ENCODE results near the gene ARPC5.

ARPC5 gene

DNA sequence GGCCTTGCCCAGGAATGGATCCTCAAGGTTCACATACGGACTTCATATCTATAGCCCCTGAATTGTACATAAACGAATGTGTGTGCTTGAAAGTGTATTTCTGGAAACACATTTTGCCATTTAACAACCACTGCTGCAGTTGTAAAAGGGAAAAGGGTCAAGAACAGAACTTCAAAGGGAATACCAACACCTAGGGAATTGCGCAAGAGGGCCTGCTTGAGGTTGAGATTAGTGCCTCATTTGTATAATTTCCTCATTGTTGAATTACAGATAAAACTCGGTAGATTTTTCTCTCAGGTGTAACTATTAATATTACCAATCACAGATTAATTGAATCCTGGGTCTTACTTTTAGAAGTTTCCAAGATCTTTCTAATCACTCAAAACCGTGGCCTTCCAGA lies 51.4 kb downstream of the ARPC5 start:
- no peak for DNase-seq (ENCODE audit: low read depth)

DNA sequence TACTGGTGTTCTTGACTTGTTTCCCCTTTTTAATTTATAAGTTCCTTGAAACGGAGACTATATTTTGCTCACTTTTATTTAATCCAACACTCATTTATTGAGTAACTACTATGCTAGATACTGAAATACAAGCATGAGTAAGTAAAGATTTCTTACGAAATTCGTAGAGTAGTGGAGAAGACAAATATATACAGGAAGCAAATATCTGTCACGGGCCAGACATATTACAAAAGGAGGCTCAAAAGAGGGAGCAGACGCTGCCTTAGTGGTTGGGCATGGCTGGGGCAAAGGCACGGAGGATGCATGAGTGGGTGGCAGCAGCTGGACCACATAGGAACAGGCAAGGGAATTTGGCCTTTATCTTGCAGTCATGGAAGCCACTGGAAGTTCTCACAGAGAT lies 52.1 kb downstream of the ARPC5 start:
- no peak for DNase-seq (ENCODE audit: low read depth)

DNA sequence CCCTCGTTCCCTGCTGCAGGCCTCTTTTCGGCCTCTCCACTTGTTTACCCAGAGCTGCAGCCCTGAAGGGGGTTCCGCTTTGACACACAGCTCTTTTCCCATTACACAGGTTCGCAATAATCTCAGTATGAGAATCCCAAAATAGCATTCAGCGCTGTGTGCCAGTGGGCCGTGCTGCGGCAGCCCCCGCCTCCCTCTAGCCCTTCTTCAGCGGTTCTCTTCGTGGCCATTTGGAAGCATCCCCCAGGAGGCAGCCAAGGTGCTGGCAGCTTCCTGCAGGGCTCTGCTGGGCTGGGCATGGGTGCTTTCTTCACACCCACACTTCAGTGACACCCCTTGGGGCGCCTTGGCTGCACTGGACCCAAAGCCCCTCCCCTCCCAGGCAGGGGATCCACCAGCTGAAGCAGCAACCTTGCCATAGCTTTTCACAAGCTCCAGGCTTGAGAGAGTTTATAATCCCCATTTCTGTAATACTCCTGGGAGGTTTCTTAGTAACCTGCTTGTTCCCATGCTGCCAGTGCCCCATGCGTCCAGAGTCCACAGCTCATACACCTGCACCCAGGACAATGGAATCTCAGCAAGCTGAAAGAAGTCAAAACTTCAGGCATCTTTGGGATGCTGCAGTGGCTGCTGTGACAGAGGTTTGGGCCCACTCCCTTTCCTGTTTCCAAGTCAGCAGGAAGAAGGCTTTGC lies 53.4 kb downstream of the ARPC5 start:
- DNase-seq (ENCODE audit: low read depth) = no peak

DNA sequence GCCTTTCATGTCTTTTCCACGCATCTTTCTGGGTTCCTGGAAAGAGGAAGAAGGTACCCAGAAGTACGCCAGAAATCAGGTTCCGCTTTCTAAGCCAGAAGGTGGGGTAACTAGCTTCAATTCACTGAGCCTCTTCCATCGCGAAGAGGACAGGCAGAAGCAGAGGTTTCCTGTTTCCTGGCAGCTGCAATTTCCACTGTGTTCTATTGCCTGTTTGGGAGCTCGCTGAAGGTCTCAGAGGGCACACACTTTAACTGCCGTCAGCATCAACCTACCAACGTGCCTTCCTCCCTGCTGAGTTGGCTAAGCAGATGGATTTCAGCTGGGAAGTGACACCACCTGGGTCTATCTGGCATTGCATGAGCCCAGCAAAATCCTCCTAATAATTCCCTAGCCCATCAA lies 55.3 kb downstream of the ARPC5 start:
- DNase-seq (ENCODE audit: low read depth) = no peak

DNA sequence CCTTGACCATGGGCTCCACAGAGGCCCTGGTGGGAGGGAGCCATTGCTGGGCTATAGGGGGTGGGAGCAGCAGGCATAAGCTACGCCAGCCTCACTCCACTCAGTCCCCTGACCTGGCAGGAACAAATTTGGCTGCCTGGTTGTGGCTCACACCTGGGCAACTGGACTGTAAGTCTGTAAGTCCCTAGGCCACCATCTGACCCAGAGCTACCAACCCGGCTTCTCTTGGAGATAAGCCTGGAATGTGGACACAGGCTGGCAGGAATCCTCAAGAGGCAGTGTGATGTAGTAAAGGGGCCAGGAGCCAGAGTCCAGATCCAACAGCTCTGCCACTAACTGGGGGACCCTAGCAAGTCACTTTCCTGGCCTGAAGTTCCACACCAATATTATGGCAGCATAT lies 56.7 kb downstream of the ARPC5 start:
- DNase-seq (ENCODE audit: low read depth) = no peak

DNA sequence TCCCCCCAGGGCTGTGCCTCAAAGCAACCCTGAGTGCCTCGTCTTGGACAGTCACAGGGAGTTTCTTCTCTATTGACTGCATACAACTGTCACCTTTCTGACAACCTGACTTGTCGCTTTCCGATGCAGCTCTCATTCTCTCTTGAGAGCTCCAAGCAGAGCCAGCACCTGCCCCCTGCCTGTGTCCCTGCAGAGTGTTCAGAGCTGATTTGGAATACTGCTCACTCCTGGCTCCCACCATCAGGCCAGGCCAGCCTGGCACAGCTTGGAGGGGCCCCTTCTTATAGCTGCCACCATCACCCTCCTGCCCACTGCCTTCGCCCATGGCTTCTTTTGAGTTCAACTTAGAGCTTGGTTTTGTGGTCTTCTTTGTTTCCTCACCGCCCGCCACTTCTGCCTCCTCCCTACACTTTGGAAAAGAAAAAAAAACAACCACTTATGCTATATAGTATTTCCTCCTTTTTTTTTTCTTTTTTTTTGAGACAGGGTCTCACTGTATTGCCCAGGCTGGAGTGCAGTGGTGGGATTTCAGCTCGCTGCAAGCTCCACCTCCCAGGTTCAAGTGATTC lies 57.6 kb downstream of the ARPC5 start:
- DNase-seq (ENCODE audit: low read depth) = no peak

DNA sequence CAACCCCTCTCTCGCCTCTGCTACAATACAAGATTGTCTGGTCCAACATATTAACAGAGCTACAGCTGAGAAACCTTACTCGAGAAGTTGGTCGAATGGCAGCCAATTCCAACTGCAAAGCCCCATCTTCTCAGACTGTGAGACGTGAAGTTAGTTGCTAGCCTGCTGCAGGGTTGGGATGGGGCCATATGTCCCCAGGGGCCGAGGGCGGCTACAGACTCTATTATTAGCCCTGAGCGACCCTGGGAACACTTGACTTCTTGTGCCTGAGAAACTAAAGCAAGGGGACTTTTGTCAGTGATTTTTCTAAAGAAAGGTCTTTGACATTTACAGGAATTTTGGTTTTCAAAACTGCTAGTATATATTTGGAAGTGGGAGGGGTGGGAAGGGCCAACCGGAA lies 59.0 kb downstream of the ARPC5 start:
- DNase-seq (ENCODE audit: low read depth) = no peak

DNA sequence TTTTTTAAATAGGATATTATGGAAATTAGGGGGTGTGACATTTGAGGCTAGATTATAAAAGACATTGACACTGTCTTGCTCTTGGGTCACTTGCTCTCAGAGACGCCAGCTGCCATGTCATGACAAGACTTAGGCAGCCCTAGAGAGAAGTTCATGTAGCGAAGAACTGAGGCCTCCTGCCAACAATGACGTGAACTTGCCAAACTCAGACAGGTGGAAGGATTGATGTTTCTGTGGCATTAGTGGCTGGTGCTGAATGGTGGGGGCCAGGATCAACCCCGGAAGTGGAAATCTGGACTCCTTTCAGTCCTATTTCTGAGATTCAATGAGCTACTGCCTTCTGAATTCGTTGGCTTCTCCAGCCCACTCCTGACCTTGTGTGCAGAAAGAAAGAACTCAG lies 60.0 kb downstream of the ARPC5 start:
- DNase-seq (ENCODE audit: low read depth) = no peak

DNA sequence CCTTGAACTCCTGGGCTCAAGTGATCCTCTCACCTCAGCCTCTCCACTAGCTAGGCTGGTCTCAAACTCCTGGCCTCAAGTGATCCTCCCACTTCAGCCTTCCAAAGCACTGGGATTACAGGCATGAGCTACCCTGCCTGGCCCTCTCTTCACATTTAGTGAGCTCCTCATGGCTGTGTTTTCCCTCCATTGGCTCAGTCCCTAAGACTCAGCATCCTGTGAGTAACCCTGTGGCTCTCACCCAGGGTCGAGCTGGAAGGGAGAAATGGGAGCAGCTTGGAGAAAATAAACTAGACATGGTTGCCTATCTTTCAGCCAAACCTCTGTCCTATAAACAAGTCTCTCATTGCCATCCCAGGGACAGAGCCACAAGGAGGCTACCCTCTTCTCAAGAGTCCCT lies 62.9 kb downstream of the ARPC5 start:
- DNase-seq (ENCODE audit: low read depth) = no peak

DNA sequence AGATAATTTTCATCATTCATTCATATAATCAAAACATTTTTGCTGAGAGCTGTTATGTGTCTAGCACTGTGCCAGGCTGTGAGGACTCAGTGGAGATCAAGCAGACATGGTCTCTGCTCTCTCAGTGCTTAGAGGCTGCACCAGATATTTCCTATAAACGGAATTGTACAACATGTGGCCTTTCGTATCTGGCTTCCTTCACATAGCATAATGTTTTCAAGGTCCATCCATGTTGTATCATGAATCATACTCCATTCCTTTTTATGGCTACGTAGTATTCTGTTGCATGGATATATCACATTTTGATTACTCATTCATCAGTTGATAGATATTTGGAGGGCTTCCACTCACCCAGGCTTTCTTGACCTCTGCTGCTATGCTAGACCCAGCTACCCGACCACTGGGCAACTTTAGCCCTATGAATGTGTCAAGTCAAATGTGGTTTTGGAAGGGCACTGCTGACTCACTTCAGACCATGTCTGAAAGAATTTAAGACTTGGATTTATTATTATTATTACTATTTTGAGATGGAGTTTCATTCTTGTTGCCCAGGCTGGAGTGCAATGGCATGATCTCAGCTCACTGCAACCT lies 63.8 kb downstream of the ARPC5 start:
- no peak for DNase-seq (ENCODE audit: low read depth)

Measured in stimulated activated CD8-positive, alpha-beta memory T cell treated with anti-CD3 and anti-CD28 coated beads, Interleukin-15, amount 100 ng/mL, for 24 hours (primary cell).